ENCODE data around the gene POLG.

POLG gene

DNA sequence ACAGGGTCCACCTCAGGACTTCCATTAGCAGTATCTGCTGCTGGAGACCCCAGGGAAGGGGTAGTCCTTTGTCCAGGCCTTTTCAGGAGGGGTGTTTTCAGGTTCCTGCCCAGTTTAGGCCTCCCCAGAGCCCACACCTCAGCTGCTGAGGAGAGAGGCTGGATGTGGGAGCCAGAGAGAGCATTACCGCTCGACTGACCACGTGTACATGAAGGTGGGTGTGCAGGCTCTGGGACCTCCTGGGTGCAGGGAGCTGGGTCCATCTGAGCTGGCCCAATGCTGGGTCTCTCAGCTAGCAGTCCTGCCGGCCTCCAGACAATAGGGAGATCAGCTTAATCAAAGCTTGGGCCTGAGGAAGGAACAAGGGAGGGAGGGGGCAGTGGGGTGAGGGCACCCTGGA is 29.1 kb upstream of the POLG start:
- TF ChIP-seq, protein P1, sequence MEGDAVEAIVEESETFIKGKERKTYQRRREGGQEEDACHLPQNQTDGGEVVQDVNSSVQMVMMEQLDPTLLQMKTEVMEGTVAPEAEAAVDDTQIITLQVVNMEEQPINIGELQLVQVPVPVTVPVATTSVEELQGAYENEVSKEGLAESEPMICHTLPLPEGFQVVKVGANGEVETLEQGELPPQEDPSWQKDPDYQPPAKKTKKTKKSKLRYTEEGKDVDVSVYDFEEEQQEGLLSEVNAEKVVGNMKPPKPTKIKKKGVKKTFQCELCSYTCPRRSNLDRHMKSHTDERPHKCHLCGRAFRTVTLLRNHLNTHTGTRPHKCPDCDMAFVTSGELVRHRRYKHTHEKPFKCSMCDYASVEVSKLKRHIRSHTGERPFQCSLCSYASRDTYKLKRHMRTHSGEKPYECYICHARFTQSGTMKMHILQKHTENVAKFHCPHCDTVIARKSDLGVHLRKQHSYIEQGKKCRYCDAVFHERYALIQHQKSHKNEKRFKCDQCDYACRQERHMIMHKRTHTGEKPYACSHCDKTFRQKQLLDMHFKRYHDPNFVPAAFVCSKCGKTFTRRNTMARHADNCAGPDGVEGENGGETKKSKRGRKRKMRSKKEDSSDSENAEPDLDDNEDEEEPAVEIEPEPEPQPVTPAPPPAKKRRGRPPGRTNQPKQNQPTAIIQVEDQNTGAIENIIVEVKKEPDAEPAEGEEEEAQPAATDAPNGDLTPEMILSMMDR (IDR thresholded peaks at IDR 0.05; ENCODE audit: borderline replicate concordance, insufficient read depth, low read depth, low read length), result no peak
- H3K4me3 ChIP-seq (ENCODE audit: low read depth, low read length), result no peak overlapping the region

DNA sequence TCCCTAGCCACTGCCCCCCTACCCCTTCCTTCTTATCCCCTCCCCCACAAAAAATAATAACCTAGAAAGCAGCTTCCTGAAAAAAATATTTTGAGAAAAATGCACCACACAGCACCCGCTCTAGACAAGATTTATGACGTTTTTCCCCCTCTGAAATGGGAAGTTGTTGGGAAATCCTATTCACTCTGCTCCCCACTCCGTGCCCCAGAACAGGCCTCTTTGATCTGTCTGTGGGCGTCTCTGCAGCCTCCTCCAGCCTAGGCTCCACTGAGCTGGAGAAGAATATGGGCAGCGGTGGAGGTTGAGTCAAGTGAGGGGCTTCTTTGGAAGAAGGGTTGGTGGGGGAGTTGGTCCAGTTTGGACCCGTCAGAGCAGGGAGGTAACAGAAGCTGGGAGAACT is 28.5 kb upstream of the POLG start:
- no peak overlapping the region for H3K4me3 ChIP-seq (ENCODE audit: low read depth, low read length)
- TF ChIP-seq, protein P1 (IDR thresholded peaks at IDR 0.05; ENCODE audit: borderline replicate concordance, insufficient read depth, low read depth, low read length), result no peak

DNA sequence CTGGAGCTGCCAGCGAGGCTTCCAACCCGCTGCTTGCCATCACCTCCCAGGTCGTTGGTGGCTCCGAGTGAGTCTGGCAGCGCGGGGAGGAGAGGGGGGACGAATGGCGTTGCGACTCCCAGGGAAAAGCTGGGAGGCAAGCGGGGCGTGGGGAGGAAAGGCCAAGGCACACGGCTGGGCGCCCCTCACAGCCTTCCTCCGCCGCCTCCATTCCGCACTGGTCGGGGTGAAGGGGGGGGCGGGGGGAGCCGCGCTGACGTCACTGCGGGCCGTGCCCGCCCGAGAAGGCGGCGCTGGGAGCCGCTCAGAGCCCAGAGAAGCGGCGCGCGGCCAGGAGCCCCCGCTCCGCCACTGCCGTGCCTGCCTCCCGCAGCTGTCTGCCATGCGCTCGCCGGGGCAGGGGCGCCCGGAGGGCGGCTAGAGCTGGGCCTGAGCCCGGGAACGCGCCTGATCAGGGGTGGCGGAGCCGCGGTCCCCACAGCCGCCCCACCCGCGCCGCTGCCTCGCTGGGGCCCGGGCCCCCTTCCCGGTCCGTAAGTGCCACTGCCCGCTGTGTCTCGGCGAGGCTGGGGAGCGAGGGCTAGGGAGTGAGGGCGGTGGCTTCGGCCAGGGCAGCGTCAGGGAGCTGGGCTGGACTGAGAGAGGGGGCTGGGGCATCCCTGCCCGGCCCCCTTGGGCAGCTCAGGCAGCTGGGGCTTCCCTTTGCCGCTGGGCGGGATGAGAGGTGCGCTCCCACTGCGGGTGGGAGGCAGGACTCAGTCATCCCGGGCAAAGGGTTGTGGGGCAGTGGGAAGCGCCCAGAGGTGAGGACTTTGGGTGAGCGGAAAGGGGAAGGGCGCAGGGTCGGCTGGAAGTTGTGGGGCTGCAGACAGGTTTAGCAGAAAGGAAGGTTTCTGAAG is 27.8 kb upstream of the POLG start:
- no peak overlapping the region for H3K4me3 ChIP-seq (ENCODE audit: low read depth, low read length)
- TF ChIP-seq, protein P1 (IDR thresholded peaks at IDR 0.05; ENCODE audit: borderline replicate concordance, insufficient read depth, low read depth, low read length), result no peak

DNA sequence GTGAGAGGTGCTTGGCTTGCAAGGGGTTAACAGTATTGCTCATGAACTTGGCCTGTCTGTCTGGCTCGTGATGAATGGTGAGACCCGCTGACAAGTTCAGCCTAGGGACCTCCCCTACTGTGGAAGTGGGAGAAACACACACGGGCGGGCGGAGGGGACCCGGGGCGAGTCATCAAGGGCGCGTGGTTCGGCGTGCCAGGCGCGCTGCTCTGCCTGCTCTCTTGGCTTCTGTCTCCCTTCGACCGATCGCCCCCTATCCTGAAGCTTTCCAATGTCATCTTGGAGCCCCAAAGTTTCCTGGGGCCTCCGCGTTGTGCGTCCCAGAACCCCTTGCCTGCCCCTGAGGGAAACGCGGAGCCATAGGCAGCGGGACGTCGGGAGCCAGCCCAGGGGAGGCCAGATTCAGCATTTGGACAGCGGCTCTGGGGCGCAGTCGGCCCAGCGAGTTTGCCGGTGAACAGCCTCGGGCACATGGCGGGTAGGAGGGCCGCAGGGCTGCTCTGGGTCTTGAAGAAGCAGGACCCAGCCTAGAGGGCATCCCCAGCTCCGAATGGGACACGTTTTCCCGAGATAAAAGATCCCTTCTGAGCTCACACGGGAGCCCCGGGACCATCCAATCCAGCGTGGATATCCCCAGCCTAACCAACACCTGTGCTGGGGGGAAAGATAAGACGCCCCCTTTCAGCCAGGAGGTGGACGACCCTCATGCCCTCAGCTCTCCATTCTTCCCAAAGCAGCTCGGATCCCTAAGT is 27.0 kb upstream of the POLG start:
- TF ChIP-seq, protein P1 (IDR thresholded peaks at IDR 0.05; ENCODE audit: borderline replicate concordance, insufficient read depth, low read depth, low read length), result no peak
- no peak overlapping the region for H3K4me3 ChIP-seq (ENCODE audit: low read depth, low read length)

DNA sequence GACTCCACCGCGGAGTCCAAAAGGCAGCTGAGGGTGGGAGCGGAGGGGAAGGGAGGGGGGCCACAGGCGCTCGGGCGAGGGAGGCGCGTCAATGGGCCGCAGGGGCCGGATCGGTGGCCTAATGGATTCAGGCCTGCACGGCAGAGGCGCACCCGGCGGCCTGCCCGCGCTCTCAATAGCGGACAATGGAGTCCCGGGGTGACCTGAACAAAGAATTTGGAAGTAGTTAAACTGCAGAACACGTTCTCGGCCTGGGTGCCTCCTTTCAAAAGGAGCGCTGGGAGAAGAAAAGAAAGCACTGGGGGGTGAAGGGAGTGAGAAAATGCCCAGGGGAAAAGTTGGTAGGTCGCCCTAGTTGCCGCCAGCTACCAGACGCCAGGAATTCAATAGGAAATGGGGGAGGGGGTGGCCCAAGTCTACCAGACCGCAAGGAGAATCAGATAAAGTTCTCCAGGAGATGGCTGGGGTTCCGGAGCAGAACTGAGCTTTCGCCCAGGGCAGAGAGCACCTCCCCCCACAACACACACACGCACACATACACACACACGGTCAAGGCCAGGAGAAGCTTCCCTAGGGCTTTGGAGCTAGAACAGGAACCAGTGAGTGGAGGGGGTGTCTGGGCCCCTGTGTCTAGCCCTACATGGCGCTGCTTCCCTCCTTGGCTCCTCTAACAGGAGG is 25.8 kb upstream of the POLG start:
- TF ChIP-seq, protein P1 (IDR thresholded peaks at IDR 0.05; ENCODE audit: borderline replicate concordance, insufficient read depth, low read depth, low read length), result no peak
- no peak overlapping the region for H3K4me3 ChIP-seq (ENCODE audit: low read depth, low read length)

DNA sequence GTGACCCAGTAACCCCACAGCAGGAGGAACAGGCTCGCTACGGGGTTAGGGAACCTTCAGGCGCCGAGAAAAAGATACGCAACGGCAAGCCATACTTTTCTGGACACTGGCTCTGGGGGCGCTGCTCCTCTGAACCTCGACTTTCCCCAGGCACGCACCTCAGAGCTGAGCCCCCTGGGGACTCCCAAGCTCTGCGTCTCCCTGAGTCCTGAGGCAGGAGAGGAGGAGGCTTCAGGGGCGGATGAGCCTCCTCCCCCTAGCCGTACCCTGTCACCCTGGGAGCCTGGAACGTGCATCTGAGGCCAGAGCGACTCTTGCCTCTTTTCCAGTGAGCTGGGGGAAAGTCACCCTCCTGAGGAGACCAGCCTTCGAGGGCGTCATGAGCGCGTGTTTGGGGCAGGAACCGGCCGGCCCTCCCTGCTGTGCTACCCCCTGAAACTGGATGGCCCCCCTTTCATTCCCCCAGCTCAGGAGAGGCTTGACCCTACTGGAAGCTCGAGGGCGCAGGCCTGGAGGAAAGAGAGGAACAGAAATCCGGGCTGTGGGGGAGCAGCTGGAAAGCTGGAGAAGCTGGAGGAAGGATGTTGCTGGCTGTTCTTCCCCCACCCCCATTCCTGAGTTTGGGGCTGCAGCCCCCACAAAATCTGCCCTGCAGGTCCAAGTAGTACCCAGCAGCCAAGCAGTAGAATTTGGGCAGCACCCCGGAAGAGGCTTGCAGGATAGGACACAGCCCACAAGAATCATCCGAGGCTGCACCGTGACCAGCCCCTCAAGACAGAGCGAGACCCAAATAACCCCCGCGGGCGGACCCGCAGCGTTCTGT is 25.1 kb upstream of the POLG start:
- TF ChIP-seq, protein P1 (IDR thresholded peaks at IDR 0.05; ENCODE audit: borderline replicate concordance, insufficient read depth, low read depth, low read length), result no peak
- no peak overlapping the region for H3K4me3 ChIP-seq (ENCODE audit: low read depth, low read length)

Data from GM12875 (cell line).